Fibroblast of lung (primary cell): Measurements from ENCODE around the gene SENP1.

Experiments
- CTCF ChIP-seq, 2 donors: IDR thresholded peaks in 1 of 2; conservative IDR thresholded peaks in 1 of 2; 1 replicate in 1 of 2; 2 replicates in 1 of 2; pipeline ENCODE4 v1.5.1; 2011 to 2012; ENCODE audit warnings: low read length in 2 of 2, control low read depth in 1 of 2, inconsistent platforms in 1 of 2, low read depth in 1 of 2, mild to moderate bottlenecking in 1 of 2
- EZH2 ChIP-seq: IDR thresholded peaks from 2 replicates; pipeline ENCODE4 v1.5.1; 2012; ENCODE audit warnings: low read length, control low read depth, mild to moderate bottlenecking; ENCODE audit errors: missing control alignments

DNA sequence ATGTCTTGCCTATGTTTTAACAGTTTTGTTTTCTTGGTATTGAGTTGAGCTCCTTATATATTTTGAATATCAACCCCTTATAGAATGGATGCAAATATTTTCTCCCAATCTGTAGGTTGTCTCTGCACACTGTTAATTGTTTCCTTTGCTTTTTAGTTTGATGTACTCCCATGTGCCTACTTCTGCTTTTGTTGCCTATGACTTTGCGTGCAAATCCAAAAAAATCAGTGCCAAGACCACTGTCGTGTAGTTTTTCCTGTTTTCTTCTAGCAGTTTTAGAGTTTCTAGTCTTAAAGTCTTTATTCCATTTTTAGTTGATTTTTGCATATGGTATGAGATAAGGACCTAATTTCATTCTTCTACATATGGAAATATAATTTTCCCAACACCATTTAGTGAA lies 28.8 kb downstream of the SENP1 start:
- no peak for TF ChIP-seq CTCF (conservative IDR thresholded peaks at IDR 0.05 in 1 of 2, IDR thresholded peaks at IDR 0.05 in 1 of 2; ENCODE audit: low read depth in 1 of 2, low read length in 2 of 2)
- TF ChIP-seq EZH2 = no peak
